22Rv1 (cell line): ENCODE results near the gene PROM1.
A peak's percentile ranks its signal among the peaks of the same experiment; 100 is the strongest.

ENCODE experiments used
- H3K27ac ChIP-seq: fragments of 450-650 bp; 2 replicates; pipeline ENCODE4 v1.5.1; 2017
- CTCF ChIP-seq: fragments of 450-650 bp; IDR thresholded peaks from 2 replicates; pipeline ENCODE4 v1.5.1; 2017; ENCODE audit warnings: mild to moderate bottlenecking
- ZFX ChIP-seq: fragments of 450-650 bp; IDR thresholded peaks from 2 replicates; pipeline ENCODE4 v1.6.1; 2017; ENCODE audit warnings: antibody characterized with exemption, borderline replicate concordance

The PROM1 gene

GRCh38 chr4:16051980-16052379 is 31.8 kb downstream of the PROM1 start:
- TF ChIP-seq ZFX (no peak), CTCF (no peak)
- no peak overlapping the region for H3K27ac ChIP-seq

GRCh38 chr4:16051132-16051531 is 32.7 kb downstream of the PROM1 start:
- no peak overlapping the region for H3K27ac ChIP-seq
- TF ChIP-seq CTCF (no peak), ZFX (no peak)

GRCh38 chr4:16050669-16051068 is 33.2 kb downstream of the PROM1 start:
- TF ChIP-seq ZFX: no peak
- H3K27ac ChIP-seq: no peak overlapping the region

- H3K27ac ChIP-seq: no peak overlapping the region
- TF ChIP-seq ZFX: no peak
- no peak for TF ChIP-seq CTCF
These were observed 35.0 kb downstream of the PROM1 start for GRCh38 chr4:16048619-16049419.

- H3K27ac ChIP-seq: no peak overlapping the region
- no peak for TF ChIP-seq ZFX
These were observed 38.1 kb downstream of the PROM1 start for GRCh38 chr4:16045687-16046086.

GRCh38 chr4:16043642-16044498 is 40.0 kb downstream of the PROM1 start:
- peak overlapping the region; percentile 57 for H3K27ac ChIP-seq
- TF ChIP-seq CTCF (no peak), ZFX (no peak)

GRCh38 chr4:16039139-16039538 is 44.7 kb downstream of the PROM1 start:
- TF ChIP-seq ZFX (no peak), CTCF (no peak)
- no peak overlapping the region for H3K27ac ChIP-seq

- H3K27ac ChIP-seq: no peak overlapping the region
- TF ChIP-seq CTCF (no peak), ZFX (no peak)
These were observed 45.9 kb downstream of the PROM1 start for GRCh38 chr4:16037901-16038300.
